Endothelial cell of umbilical vein (primary cell): ENCODE data around the gene BRINP2. TPM values are rescaled to one million over a fixed set of nuclear protein-coding genes. Genes with fewer than 3 reads are reported as not detected.

Experiments
- BruUV-seq: library from RNA; stranded (reverse); fragments of 400-500 nt; replicated peaks from 2 replicates; lab custom pipeline; 2021; lab: Mats Ljungman, UMichigan
- CTCF ChIA-PET: fragments of 300-600, 350-600 bp; sonication (Branson Sonifier 250); formaldehyde crosslinking; loops from one replicate; lab custom pipeline; 2021; ENCODE audit warnings: antibody characterized with exemption, inconsistent platforms; lab: Charles Lee
- POLR2A ChIA-PET: fragments of 300-600, 350-600 bp; sonication (Branson Sonifier 250); formaldehyde crosslinking; loops from one replicate; lab custom pipeline; 2021; ENCODE audit warnings: antibody characterized with exemption, inconsistent platforms; lab: Charles Lee
- DNase-seq: peaks from one replicate; pipeline ENCODE4 v3.0.0-alpha.2; 2011; ENCODE audit warnings: low read depth, low spot score
- FAIRE-seq: peaks from 2 replicates; lab custom pipeline; 2011; peaks lifted over from hg19 to GRCh38; lab: Jason Lieb, UNC
- H2AFZ ChIP-seq: 2 replicates; pipeline ENCODE4 v1.6.0; 2012; ENCODE audit warnings: low read depth, low read length, control low read depth, inconsistent platforms
- H3K27ac ChIP-seq: 2 replicates; pipeline ENCODE4 v1.5.1; 2011; ENCODE audit warnings: low read depth, mild to moderate bottlenecking, control low read depth, low read length, moderate library complexity; ENCODE audit not compliant: insufficient read depth
- H3K27me3 ChIP-seq, 2 experiments: 2 replicates each; pipeline versions ENCODE4 v1.6.0 to v1.6.1; 2011; ENCODE audit warnings: low read length in 2 of 2, mixed read lengths in 1 of 2; ENCODE audit not compliant: control insufficient read depth in 2 of 2, insufficient read depth in 2 of 2
- H3K36me3 ChIP-seq, 2 experiments: 2 replicates in 1 of 2; 3 replicates in 1 of 2; pipeline ENCODE4 v1.5.1; 2011; ENCODE audit warnings: low read length in 2 of 2, mild to moderate bottlenecking in 1 of 2, moderate library complexity in 1 of 2; ENCODE audit not compliant: control insufficient read depth in 2 of 2, insufficient read depth in 2 of 2; ENCODE audit errors: extremely low read depth in 1 of 2
- H3K4me1 ChIP-seq: 3 replicates; pipeline ENCODE4 v1.5.1; 2011; ENCODE audit warnings: mild to moderate bottlenecking, low read length; ENCODE audit not compliant: control insufficient read depth, insufficient read depth; ENCODE audit errors: extremely low read depth
- H3K4me2 ChIP-seq: 2 replicates; pipeline ENCODE4 v1.6.1; 2011; ENCODE audit warnings: low read length, control low read depth, mixed read lengths; ENCODE audit not compliant: insufficient read depth
- H3K4me3 ChIP-seq, 3 experiments: fragments of 200-600 bp in 1 of 3; sonication (generic), shearing (Covaris generic) in 1 of 3; replicated peaks in 1 of 3; 2 replicates each; pipeline ENCODE4 v1.5.1; 2011 to 2016; ENCODE audit warnings: control low read depth in 3 of 3, low read length in 3 of 3, mild to moderate bottlenecking in 2 of 3, inconsistent platforms in 1 of 3, low read depth in 1 of 3, moderate library complexity in 1 of 3; ENCODE audit not compliant: insufficient read depth in 1 of 3
- H3K79me2 ChIP-seq: 2 replicates; pipeline ENCODE4 v1.6.0; 2012; ENCODE audit warnings: low read length, inconsistent platforms; ENCODE audit not compliant: control insufficient read depth, insufficient read depth
- H3K9ac ChIP-seq: replicated peaks from 2 replicates; pipeline ENCODE3; 2011; ENCODE audit warnings: low read length, control low read depth; ENCODE audit not compliant: insufficient read depth; ENCODE audit errors: extremely low read depth
- H3K9me1 ChIP-seq: replicated peaks from 3 replicates; pipeline ENCODE4 v1.6.0; 2011; ENCODE audit warnings: mild to moderate bottlenecking, low read length; ENCODE audit not compliant: control insufficient read depth, insufficient read depth; ENCODE audit errors: extremely low read depth
- H3K9me3 ChIP-seq: replicated peaks from 2 replicates; pipeline ENCODE4 v1.5.1; 2012; ENCODE audit warnings: low read length, inconsistent platforms; ENCODE audit not compliant: control insufficient read depth, insufficient read depth
- H4K20me1 ChIP-seq: replicated peaks from 2 replicates; pipeline ENCODE3; 2011; ENCODE audit warnings: mild to moderate bottlenecking, low read length; ENCODE audit not compliant: control insufficient read depth, insufficient read depth; ENCODE audit errors: extremely low read depth
- EZH2 ChIP-seq: IDR thresholded peaks from 2 replicates; pipeline ENCODE4 v1.6.1; 2012; ENCODE audit warnings: borderline replicate concordance, low read depth, mild to moderate bottlenecking, moderate library complexity, low read length, inconsistent platforms; ENCODE audit not compliant: severe bottlenecking
- GATA2 ChIP-seq: IDR thresholded peaks from 2 replicates; pipeline ENCODE4 v1.7.0; 2011; ENCODE audit warnings: low read depth, mild to moderate bottlenecking, moderate library complexity, mixed read lengths, low read length; ENCODE audit not compliant: insufficient read length, insufficient read depth
- JUN ChIP-seq: IDR thresholded peaks from 2 replicates; pipeline ENCODE4 v1.6.1; 2011; ENCODE audit warnings: borderline replicate concordance, low read depth; ENCODE audit not compliant: insufficient read length, insufficient read depth
- POLR2A ChIP-seq: IDR thresholded peaks from 2 replicates; pipeline ENCODE4 v1.6.1; 2012; ENCODE audit warnings: low read depth, mild to moderate bottlenecking, control low read depth, low read length
- POLR2AphosphoS5 ChIP-seq: IDR thresholded peaks from 2 replicates; pipeline ENCODE4 v1.6.1; 2012; ENCODE audit warnings: low read depth, mild to moderate bottlenecking, control low read depth, low read length, moderate library complexity; ENCODE audit not compliant: insufficient read depth
- dilution Hi-C: fragments of 300-500 bp; cut with MboI; formaldehyde crosslinking; loops from one replicate; pipeline ENCODE4 v1.15.0; 2019; ENCODE audit warnings: low sequenced_read_pairs; ENCODE audit not compliant: extremely low pct_ligation_motif_present
- intact Hi-C: fragments of 100-400 bp; cut with micrococcal nuclease; formaldehyde crosslinking; loops from one replicate; pipeline ENCODE4 v1.10.0; 2022
- polyA plus RNA-seq, 4 experiments: library from polyadenylated mRNA; depleted of rRNA in 3 of 4; stranded (reverse) in 3 of 4; unstranded in 1 of 4; fragments of >200 nt; gene quantifications; 2 replicates each; pipeline versions ENCODE4 v1.2.1 to v1.2.3, GENCODE V29; 2011 to 2012; ENCODE audit warnings: missing spikeins in 1 of 4
- total RNA-seq: library from RNA; stranded (reverse); gene quantifications from 2 replicates; pipeline ENCODE4 v1.2.3, GENCODE V29; 2021
- TF ChIP-seq, protein P1 (sequence below): IDR thresholded peaks from 2 replicates; pipeline ENCODE4 v1.6.1; 2011; ENCODE audit not compliant: insufficient read depth, insufficient read length
- TF ChIP-seq, protein P2 (sequence below), 2 donors: IDR thresholded peaks; 1 replicate in 1 of 2; 2 replicates in 1 of 2; pipeline ENCODE4 v1.5.1; 2011; ENCODE audit warnings: low read length in 2 of 2, mild to moderate bottlenecking in 2 of 2, moderate library complexity in 2 of 2, control low read depth in 1 of 2, inconsistent platforms in 1 of 2, low read depth in 1 of 2; ENCODE audit not compliant: insufficient read depth in 1 of 2; ENCODE audit errors: extremely low read depth in 1 of 2

Gene BRINP2
- total and polyA plus RNA-seq, 2 donors (not counting 3 experiments of a cell fraction or from before 2014, with no cell fraction given) = not detected

DNA sequence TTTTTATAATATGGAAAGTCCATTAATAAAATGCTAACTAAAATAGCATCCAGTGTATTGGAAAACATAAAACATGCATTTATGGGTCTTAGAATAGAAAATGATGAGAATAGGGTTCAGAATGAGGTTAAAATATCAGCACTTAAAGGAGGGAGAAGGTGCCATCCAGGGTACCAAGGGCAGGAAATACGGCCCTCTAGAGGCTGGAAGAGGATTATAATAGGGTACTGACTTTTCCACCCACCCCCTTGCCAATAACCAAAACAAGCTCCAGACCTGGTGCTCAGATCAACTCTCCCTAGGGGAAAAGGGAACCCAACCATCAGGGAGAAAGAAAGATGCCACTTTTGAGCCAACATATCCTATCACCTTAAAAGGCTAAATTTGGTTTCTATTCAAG lies 32.9 kb upstream of the BRINP2 start:
- intact Hi-C loops = no loop called here
- CTCF ChIA-PET = no interaction called here
- FAIRE-seq = no peak

More for the DNA sequence above, 32.9 kb upstream of the BRINP2 start:
- H3K36me3 ChIP-seq = no peaks in the 10 kb centered on the region
- no peak overlapping the region for H3K9ac ChIP-seq
- H3K79me2 ChIP-seq = no peaks in the 10 kb centered on the region
- no peaks in the 10 kb centered on the region for H3K9me3 ChIP-seq
- H3K4me2 ChIP-seq = no peak overlapping the region
- no peak for DNase-seq
- no peak overlapping the region for H2AFZ ChIP-seq
- TF ChIP-seq EZH2 (no peak), JUN (no peak), GATA2 (no peak), POLR2A (no peak), POLR2AphosphoS5 (no peak)
- TF ChIP-seq, protein P1, sequence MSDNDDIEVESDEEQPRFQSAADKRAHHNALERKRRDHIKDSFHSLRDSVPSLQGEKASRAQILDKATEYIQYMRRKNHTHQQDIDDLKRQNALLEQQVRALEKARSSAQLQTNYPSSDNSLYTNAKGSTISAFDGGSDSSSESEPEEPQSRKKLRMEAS = no peak
- TF ChIP-seq, protein P2, sequence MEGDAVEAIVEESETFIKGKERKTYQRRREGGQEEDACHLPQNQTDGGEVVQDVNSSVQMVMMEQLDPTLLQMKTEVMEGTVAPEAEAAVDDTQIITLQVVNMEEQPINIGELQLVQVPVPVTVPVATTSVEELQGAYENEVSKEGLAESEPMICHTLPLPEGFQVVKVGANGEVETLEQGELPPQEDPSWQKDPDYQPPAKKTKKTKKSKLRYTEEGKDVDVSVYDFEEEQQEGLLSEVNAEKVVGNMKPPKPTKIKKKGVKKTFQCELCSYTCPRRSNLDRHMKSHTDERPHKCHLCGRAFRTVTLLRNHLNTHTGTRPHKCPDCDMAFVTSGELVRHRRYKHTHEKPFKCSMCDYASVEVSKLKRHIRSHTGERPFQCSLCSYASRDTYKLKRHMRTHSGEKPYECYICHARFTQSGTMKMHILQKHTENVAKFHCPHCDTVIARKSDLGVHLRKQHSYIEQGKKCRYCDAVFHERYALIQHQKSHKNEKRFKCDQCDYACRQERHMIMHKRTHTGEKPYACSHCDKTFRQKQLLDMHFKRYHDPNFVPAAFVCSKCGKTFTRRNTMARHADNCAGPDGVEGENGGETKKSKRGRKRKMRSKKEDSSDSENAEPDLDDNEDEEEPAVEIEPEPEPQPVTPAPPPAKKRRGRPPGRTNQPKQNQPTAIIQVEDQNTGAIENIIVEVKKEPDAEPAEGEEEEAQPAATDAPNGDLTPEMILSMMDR (IDR thresholded peaks at IDR 0.05; ENCODE audit: extremely low read depth in 1 of 2, insufficient read depth in 1 of 2, low read depth in 1 of 2, low read length in 2 of 2) = no peak
- no TSS peak for BruUV-seq
- H3K4me3 ChIP-seq = no peak overlapping the region
- POLR2A ChIA-PET = no interaction called here
- H3K27ac ChIP-seq = no peak overlapping the region
- no peaks in the 10 kb centered on the region for H4K20me1 ChIP-seq
- no peaks in the 10 kb centered on the region for H3K4me1 ChIP-seq
- dilution Hi-C loops = no loop called here
- H3K9me1 ChIP-seq = no peaks in the 10 kb centered on the region
- no peaks in the 10 kb centered on the region for H3K27me3 ChIP-seq
